DMS53 (cell line): ENCODE measurements around the gene VWA8.
"Not testable (repeated sequence)": the region's sequence is repeated elsewhere in the genome, so short reads cannot be mapped to it uniquely, and the experiment has no call there.

Experiments
- DNase-seq: peaks from one replicate; lab custom pipeline; 2025; lab: John Stamatoyannopoulos, UW

The VWA8 gene

GRCh38 chr13:41922894-41923293 is 38.0 kb downstream of the VWA8 start:
- DNase-seq = not testable (repeated sequence)

- DNase-seq = no peak
Observed at GRCh38 chr13:41919741-41920487, 41.0 kb downstream of the VWA8 start.

- no peak for DNase-seq
Observed at GRCh38 chr13:41919031-41919740, 41.7 kb downstream of the VWA8 start.

GRCh38 chr13:41917641-41918040 is 43.3 kb downstream of the VWA8 start:
- no peak for DNase-seq

GRCh38 chr13:41916173-41916954 is 44.5 kb downstream of the VWA8 start:
- no peak for DNase-seq

GRCh38 chr13:41915081-41915480 is 45.8 kb downstream of the VWA8 start:
- no peak for DNase-seq

- no peak for DNase-seq
Observed at GRCh38 chr13:41914552-41914951, 46.4 kb downstream of the VWA8 start.

- DNase-seq = peak; percentile 32
Observed at GRCh38 chr13:41909506-41909905, 51.4 kb downstream of the VWA8 start.

- peak; percentile 69 for DNase-seq
Observed at GRCh38 chr13:41905600-41906254, 55.2 kb downstream of the VWA8 start.

- no peak for DNase-seq
Observed at GRCh38 chr13:41900918-41901317, 60.0 kb downstream of the VWA8 start.

GRCh38 chr13:41898411-41898810 is 62.5 kb downstream of the VWA8 start:
- DNase-seq = not testable (repeated sequence)

GRCh38 chr13:41897126-41897525 is 63.8 kb downstream of the VWA8 start:
- DNase-seq = no peak

- no peak for DNase-seq
Observed at GRCh38 chr13:41895478-41895877, 65.4 kb downstream of the VWA8 start.

- no peak for DNase-seq
Observed at GRCh38 chr13:41891119-41891518, 69.8 kb downstream of the VWA8 start.

- no peak for DNase-seq
Observed at GRCh38 chr13:41883147-41883546, 77.8 kb downstream of the VWA8 start.

GRCh38 chr13:41881890-41882289 is 79.0 kb downstream of the VWA8 start:
- not testable (repeated sequence) for DNase-seq

GRCh38 chr13:41880966-41881365 is 79.9 kb downstream of the VWA8 start:
- no peak for DNase-seq

- DNase-seq = no peak
Observed at GRCh38 chr13:41864658-41865057, 96.3 kb downstream of the VWA8 start.

- not testable (repeated sequence) for DNase-seq
Observed at GRCh38 chr13:41862659-41863058, 98.2 kb downstream of the VWA8 start.

GRCh38 chr13:41859565-41859964 is 101.3 kb downstream of the VWA8 start:
- DNase-seq = no peak

- DNase-seq = no peak
Observed at GRCh38 chr13:41858780-41859179, 102.1 kb downstream of the VWA8 start.

GRCh38 chr13:41854758-41855157 is 106.2 kb downstream of the VWA8 start:
- no peak for DNase-seq
